Transverse colon (tissue), 4 donors: ENCODE measurements around the gene PRKG1. TPM values are rescaled to one million over a fixed set of nuclear protein-coding genes. Genes with fewer than 3 reads are reported as not detected.

ENCODE experiments used
- DNase-seq: peaks from one replicate; pipeline ENCODE4 v3.0.0-alpha.2; 2019
- H3K27ac ChIP-seq, 4 donors: fragments of 200-600 bp; sonication (generic); 2 replicates each; pipeline ENCODE4 v1.5.1; 2016 to 2018; ENCODE audit warnings: inconsistent platforms in 4 of 4
- H3K27me3 ChIP-seq: fragments of 200-600 bp; sonication (generic); 2 replicates; pipeline ENCODE4 v1.5.1; 2017; ENCODE audit warnings: inconsistent platforms
- H3K36me3 ChIP-seq, 4 donors: fragments of 200-600 bp; sonication (generic); 2 replicates each; pipeline ENCODE4 v1.5.1; 2017 to 2019; ENCODE audit warnings: inconsistent platforms in 4 of 4
- H3K4me1 ChIP-seq, 4 donors: fragments of 200-600 bp; sonication (generic); 2 replicates each; pipeline ENCODE4 v1.5.1; 2017 to 2020; ENCODE audit warnings: inconsistent platforms in 4 of 4
- H3K4me3 ChIP-seq, 4 donors: fragments of 200-600 bp; sonication (generic); 1 replicate in 1 of 4; 2 replicates in 3 of 4; pipeline versions ENCODE4 v1.5.1 to v1.6.1; 2017 to 2019; ENCODE audit warnings: inconsistent platforms in 4 of 4
- H3K9me3 ChIP-seq, 2 donors: fragments of 200-600 bp; sonication (generic); 2 replicates each; pipeline ENCODE4 v1.5.1; 2017 to 2019; ENCODE audit warnings: inconsistent platforms in 2 of 2
- EP300 ChIP-seq: sonication (generic); formaldehyde crosslinking; IDR thresholded peaks from one replicate; pipeline ENCODE4 v1.6.1; 2017; ENCODE audit warnings: antibody characterized with exemption, low read depth
- POLR2A ChIP-seq: fragments of 450-650 bp; IDR thresholded peaks from one replicate; pipeline ENCODE4 v1.6.1; 2016; ENCODE audit warnings: antibody characterized with exemption, mild to moderate bottlenecking, moderate library complexity
- POLR2AphosphoS5 ChIP-seq, 3 donors: sonication (generic); formaldehyde crosslinking; IDR thresholded peaks; one replicate each; pipeline ENCODE4 v1.6.1; 2016; ENCODE audit warnings: antibody characterized with exemption in 3 of 3
- WGBS, 2 donors: methylation state at CpG; one replicate each; pipeline ENCODE4 v1.1.5; 2018; ENCODE audit warnings: low coverage in 1 of 2; 5-methylcytosine and 5-hydroxymethylcytosine counted together
- in situ Hi-C, 4 donors: fragments of 200-750 bp; cut with MboI; loops; one replicate each; pipeline versions ENCODE4 v1.15.0 to v1.15.1; 2017; ENCODE audit warnings: low sequenced_read_pairs in 3 of 4, low pct_ligation_motif_present in 1 of 4, low pct_unique_long_range_greater_than_20kb in 1 of 4
- intact Hi-C: fragments of 100-400 bp; cut with DNase I; formaldehyde crosslinking; loops from one replicate; pipeline ENCODE4 v1.15.1; 2023; ENCODE audit warnings: low total_unique reads
- total RNA-seq, 4 donors: library from RNA; depleted of rRNA; stranded (reverse); fragments of >200 nt; gene quantifications; one replicate each; pipeline ENCODE4 v1.1.0, GENCODE V29; 2016
- TF ChIP-seq, protein P1 (sequence below), 5 experiments: fragments of 200-600 bp in 3 of 5; fragments of 450-650 bp in 2 of 5; sonication (generic) in 3 of 5; IDR thresholded peaks; 1 replicate in 2 of 5; 2 replicates in 3 of 5; pipeline ENCODE4 v1.5.1; 2016 to 2017; ENCODE audit warnings: antibody characterized with exemption in 5 of 5, inconsistent platforms in 3 of 5, mild to moderate bottlenecking in 2 of 5, moderate library complexity in 1 of 5

Gene PRKG1
- total RNA-seq, 4 donors from 2014 or later: 17.6 to 30.6 (median 26.9) TPM

DNA sequence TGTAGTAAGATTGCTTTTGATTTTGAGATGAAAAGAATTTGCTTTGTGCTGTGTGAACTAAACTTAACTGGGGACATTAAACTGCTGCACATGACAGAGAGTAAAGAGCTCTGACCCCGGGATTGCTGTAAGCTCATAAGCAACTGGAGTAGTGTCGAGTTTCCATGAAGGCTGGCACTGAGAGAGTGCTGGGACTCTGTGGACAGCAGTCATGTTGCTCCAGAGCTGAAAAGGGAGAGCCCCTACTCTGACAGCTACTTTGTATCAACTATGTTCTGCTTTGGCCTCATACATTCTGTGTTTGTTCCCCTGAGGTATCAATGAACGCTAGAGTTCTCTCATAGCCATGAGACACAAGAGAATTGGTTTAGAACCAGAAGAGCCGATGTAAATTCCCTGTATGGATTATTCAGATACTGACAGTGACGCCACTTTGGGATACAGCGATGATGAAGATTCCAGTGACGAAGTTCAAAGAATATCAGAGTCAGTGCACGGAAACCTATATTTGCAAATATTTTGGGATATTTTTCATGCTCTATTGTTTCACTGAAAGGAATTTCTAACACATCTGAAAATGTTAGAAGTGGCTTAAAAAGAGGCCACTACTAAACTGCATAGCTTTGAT, 1053.9 kb downstream of the PRKG1 start:
- Histone ChIP-seq H3K4me3 (no peak overlapping the region), H3K9me3 (no peaks in the 10 kb centered on the region), H3K36me3 (no peaks in the 10 kb centered on the region), H3K27me3 (no peaks in the 10 kb centered on the region), H3K4me1 (no peaks in the 10 kb centered on the region), H3K27ac (no peak overlapping the region)
- WGBS, 2 donors: 77 to 90% methylated on average over 6 to 8 of the region's 8 CpGs
- no peak for TF ChIP-seq EP300
- TF ChIP-seq POLR2AphosphoS5 (IDR thresholded peaks at IDR 0.05): no peak
- no peak for TF ChIP-seq POLR2A
- TF ChIP-seq, protein P1, sequence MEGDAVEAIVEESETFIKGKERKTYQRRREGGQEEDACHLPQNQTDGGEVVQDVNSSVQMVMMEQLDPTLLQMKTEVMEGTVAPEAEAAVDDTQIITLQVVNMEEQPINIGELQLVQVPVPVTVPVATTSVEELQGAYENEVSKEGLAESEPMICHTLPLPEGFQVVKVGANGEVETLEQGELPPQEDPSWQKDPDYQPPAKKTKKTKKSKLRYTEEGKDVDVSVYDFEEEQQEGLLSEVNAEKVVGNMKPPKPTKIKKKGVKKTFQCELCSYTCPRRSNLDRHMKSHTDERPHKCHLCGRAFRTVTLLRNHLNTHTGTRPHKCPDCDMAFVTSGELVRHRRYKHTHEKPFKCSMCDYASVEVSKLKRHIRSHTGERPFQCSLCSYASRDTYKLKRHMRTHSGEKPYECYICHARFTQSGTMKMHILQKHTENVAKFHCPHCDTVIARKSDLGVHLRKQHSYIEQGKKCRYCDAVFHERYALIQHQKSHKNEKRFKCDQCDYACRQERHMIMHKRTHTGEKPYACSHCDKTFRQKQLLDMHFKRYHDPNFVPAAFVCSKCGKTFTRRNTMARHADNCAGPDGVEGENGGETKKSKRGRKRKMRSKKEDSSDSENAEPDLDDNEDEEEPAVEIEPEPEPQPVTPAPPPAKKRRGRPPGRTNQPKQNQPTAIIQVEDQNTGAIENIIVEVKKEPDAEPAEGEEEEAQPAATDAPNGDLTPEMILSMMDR (IDR thresholded peaks at IDR 0.05): no peak
- intact Hi-C loops: no loop called here
- in situ Hi-C loops: no loop called here
- DNase-seq: no peak

DNA sequence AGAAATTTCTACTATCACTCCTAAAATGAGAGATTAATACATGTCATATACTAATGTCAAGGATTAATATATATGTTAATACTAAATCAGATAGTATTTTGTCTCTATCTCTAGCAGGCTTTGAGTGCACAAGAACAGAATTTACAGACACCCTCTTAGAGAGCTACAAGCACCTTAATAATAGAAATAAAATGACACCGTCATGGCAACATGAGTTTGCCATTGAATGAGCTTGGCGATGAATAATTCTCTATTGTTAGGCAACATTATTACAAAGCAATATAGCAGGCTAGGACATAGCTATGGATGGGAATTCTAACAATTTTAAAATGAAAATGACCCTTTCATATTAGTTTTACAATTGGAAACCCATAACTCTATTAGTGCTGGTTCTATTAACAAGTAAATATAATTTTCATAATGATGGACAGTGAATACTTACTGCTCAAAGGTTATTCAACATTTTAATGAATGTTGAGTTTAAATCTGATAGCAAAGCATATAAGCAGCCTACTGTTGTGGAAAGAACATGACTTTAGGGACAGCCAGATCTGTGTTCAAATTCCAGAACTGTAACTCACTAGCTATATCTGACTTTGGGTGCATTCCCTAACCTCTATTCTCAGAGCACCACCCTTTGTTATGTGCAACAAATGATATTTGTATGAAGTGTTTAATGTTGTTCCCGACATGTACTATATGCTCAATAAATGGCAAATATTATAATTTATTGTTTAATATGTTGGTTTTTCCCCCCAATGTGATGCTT, 1055.3 kb downstream of the PRKG1 start:
- 86 to 93% methylated on average over 3 of the region's 3 CpGs for WGBS, 2 donors
- in situ Hi-C loops (no loop called here), intact Hi-C loops (no loop called here)
- Histone ChIP-seq H3K36me3 (no peaks in the 10 kb centered on the region), H3K9me3 (no peaks in the 10 kb centered on the region), H3K27me3 (no peaks in the 10 kb centered on the region), H3K27ac (no peak overlapping the region), H3K4me1 (no peaks in the 10 kb centered on the region), H3K4me3 (no peak overlapping the region)
- no peak for DNase-seq
- TF ChIP-seq, protein P1 (IDR thresholded peaks at IDR 0.05): no peak
- no peak for TF ChIP-seq POLR2AphosphoS5 (IDR thresholded peaks at IDR 0.05)
- TF ChIP-seq EP300: no peak
- TF ChIP-seq POLR2A: no peak

DNA sequence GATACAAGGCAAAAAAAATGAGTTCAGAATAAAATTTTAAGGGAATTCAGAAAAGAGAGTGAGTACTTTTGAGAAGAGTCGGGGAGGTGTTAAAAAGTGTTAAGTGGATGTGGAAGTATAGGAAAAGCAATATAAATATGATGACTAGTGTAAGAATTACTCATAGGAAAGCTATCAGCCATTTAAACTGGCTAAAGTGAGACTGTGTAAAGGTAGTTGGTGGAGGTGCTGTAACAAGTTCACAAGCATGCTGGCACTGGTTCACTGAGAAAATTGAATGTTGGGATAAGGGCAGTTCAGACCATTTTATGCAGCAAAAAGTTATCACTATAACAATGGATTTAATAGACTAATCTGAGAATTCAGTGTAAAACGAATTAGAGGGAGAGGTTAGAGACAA, 1060.8 kb downstream of the PRKG1 start:
- 63 to 69% methylated on average over 2 of the region's 2 CpGs for WGBS, 2 donors
- intact Hi-C loops (no loop called here), in situ Hi-C loops (no loop called here)

DNA sequence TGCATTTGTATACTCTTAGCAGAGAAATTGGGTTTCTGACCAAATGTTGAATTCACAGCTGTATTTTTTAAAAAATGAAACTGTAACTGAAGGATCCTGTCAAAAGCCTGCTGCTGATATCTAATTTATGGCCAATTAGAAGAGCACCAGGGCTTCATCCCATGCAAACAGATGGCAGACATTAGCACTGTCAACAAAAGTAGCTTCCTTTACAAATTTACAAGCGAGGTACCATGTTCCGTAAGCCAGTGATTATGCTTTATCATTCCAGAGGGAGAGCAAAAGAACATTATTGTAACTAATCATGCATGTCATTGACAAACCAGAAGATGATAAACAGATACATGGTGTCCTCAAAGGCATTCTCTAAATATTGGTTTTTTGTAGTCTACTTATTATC, 1062.6 kb downstream of the PRKG1 start:
- no peak for TF ChIP-seq EP300
- TF ChIP-seq POLR2AphosphoS5 (IDR thresholded peaks at IDR 0.05): no peak
- TF ChIP-seq, protein P1 (IDR thresholded peaks at IDR 0.05): no peak
- TF ChIP-seq POLR2A: no peak
- in situ Hi-C loops: no loop called here
- Histone ChIP-seq H3K27me3 (no peaks in the 10 kb centered on the region), H3K4me1 (no peaks in the 10 kb centered on the region), H3K9me3 (no peaks in the 10 kb centered on the region), H3K4me3 (no peak overlapping the region), H3K36me3 (no peaks in the 10 kb centered on the region), H3K27ac (no peak overlapping the region)
- WGBS, 2 donors: 91 to 100% methylated on average over 2 of the region's 2 CpGs
- DNase-seq: no peak
- intact Hi-C loops: no loop called here

More for the DNA sequence above, 1060.8 kb downstream of the PRKG1 start:
- TF ChIP-seq, protein P1 (IDR thresholded peaks at IDR 0.05): no peak
- TF ChIP-seq POLR2AphosphoS5 (IDR thresholded peaks at IDR 0.05) (no peak), POLR2A (no peak), EP300 (no peak)
- Histone ChIP-seq H3K4me3 (no peak overlapping the region), H3K4me1 (no peaks in the 10 kb centered on the region), H3K36me3 (no peaks in the 10 kb centered on the region), H3K27me3 (no peaks in the 10 kb centered on the region), H3K9me3 (no peaks in the 10 kb centered on the region), H3K27ac (no peak overlapping the region)
- no peak for DNase-seq
